Gastrocnemius medialis (tissue), 4 donors: Measurements from ENCODE around the gene VWA5B1.

ENCODE experiments used
- POLR2A ChIP-seq, 2 donors: fragments of 450-650 bp; IDR thresholded peaks; one replicate each; pipeline ENCODE4 v1.6.1; 2017; ENCODE audit warnings: antibody characterized with exemption in 2 of 2, mild to moderate bottlenecking in 2 of 2, moderate library complexity in 2 of 2
- TF ChIP-seq, protein P1 (sequence below), 5 experiments: fragments of 450-650 bp in 3 of 5; fragments of 200-600 bp in 2 of 5; sonication (generic) in 2 of 5; IDR thresholded peaks in 4 of 5; conservative IDR thresholded peaks in 1 of 5; 1 replicate in 4 of 5; 2 replicates in 1 of 5; pipeline ENCODE4 v1.5.1; 2016 to 2019; ENCODE audit warnings: antibody characterized with exemption in 5 of 5, mild to moderate bottlenecking in 3 of 5, moderate library complexity in 3 of 5

DNA sequence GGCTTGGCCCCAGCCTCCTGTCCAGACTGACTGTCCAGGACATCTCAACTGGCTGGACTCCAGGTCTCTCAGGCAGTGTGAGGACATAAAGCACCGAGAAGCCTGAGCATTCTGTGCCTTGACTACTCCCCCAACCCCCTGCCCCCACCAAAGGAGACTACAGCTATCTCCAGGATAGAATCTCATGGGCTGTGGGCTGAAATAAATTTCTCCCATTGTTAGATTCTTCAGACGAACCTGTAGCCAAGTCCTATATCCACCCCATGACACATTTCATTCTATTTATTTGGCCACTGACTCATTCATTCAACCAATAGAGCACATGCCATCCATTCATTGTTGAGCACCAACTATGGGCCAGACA, 11.4 kb downstream of the VWA5B1 start:
- TF ChIP-seq, protein P1, sequence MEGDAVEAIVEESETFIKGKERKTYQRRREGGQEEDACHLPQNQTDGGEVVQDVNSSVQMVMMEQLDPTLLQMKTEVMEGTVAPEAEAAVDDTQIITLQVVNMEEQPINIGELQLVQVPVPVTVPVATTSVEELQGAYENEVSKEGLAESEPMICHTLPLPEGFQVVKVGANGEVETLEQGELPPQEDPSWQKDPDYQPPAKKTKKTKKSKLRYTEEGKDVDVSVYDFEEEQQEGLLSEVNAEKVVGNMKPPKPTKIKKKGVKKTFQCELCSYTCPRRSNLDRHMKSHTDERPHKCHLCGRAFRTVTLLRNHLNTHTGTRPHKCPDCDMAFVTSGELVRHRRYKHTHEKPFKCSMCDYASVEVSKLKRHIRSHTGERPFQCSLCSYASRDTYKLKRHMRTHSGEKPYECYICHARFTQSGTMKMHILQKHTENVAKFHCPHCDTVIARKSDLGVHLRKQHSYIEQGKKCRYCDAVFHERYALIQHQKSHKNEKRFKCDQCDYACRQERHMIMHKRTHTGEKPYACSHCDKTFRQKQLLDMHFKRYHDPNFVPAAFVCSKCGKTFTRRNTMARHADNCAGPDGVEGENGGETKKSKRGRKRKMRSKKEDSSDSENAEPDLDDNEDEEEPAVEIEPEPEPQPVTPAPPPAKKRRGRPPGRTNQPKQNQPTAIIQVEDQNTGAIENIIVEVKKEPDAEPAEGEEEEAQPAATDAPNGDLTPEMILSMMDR (IDR thresholded peaks at IDR 0.05 in 4 of 5, conservative IDR thresholded peaks at IDR 0.05 in 1 of 5) = no peak
- no peak for TF ChIP-seq POLR2A (IDR thresholded peaks at IDR 0.05)
